Embryonic facial prominence (tissue), 1 donor: ENCODE measurements around the gene PCAT7.
"Not testable (repeated sequence)": the region's sequence is repeated elsewhere in the genome, so short reads cannot be mapped to it uniquely, and the experiment has no call there.

Experiments used
- DNase-seq: peaks from one replicate; pipeline ENCODE4 v3.0.0-alpha.2; 2016; ENCODE audit errors: extremely low spot score

Gene PCAT7

GRCh38 chr9:94554439-94555331 lies at the start of gene PCAT7:
Gene PCAT7 (plus strand): TSS chr9:94555083.
- no peak for DNase-seq

- DNase-seq = not testable (repeated sequence)
These were observed 48.5 kb upstream of the PCAT7 start for GRCh38 chr9:94506370-94506769.

- DNase-seq = no peak
These were observed 47.2 kb upstream of the PCAT7 start for GRCh38 chr9:94507531-94508258.

DNA sequence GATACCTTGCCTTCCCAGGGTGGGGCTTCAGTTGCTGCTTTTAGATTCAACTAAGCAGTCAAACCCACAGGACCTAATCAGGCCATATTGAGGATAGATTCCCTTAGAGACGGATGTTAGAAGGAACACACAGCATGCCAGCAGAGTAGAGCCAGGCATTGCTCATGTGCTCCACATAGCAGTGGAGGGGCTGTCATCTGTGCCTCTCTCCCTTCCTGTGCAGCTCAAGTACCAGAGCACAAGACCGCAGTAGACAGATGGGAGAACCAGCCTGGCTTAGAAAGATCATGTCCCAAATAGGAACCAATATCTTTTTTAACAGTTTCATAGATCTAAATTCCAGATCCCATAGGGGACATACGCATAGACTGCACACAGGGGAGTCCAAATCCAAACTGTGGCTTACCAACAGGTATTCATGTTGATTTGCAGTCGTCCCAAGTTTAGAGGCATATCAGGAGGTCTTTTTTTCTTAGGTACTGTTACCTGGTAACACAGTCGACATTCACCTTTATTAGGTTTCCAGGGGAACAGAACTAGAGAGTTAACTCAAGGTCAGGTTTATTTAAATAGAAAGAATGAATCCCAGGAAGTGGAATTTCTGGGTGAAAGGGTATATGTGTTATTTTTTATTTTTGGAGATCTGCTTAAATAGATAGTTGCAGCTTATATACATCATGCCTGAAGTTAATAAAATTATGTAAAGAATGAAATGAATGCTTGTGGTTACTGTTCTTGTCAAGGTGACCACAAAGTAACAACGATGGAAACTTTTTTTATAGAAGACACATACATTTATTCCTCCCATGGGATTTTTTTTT lies 43.5 kb upstream of the PCAT7 start:
- DNase-seq = no peak

DNA sequence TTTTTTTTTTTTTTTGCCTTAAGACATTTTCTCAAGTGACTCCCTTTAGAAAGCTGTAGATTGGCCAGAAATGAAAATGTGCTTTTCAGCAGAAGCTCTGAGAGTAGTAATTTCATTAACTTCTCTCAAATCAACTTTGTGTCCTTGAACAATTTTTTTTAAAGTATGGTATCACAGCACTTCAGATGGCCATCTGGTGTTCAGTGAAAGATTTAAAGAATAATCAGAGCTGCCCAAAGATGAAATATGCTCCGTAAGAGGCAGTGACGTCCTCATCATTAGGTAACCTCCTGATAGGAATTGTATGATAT lies 43.0 kb upstream of the PCAT7 start:
- no peak for DNase-seq

DNA sequence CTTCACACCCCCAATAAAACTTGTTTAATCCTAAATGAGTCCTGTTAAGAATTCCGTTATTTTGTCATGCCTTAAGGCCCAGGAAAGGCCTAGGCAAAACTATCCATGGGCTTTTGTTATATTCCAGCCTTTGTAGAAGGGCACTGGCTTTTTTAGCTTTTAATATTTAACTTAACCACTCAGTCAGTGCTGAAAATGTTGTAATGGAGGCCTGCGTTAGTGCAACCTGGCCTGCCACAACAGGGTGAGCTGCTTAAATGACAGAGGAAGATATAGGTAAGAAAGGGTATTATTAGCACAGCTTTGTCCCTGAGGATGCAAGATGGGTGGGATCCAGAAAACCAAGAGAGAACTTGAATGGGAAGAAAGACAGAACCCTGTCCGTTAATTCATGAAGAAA lies 40.2 kb upstream of the PCAT7 start:
- DNase-seq = no peak

DNA sequence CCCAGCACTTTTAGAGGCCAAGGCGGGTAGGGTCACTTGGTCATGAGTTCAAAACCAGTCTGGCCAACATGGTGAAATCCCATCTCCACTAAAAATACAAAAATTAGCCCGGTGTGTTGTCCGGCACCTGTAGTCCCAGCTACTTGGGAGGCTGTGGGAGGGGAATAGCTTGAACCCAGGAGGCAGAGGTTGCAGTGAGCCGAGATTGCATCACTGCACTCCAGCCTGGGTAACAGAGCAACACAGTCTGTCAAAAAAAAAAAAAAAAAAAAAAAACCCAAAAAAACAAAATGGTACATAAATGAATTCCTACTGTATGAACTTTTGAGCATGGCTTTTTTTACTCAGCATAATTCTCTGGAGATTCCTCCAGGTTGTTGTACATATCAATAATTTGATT lies 37.6 kb upstream of the PCAT7 start:
- no peak for DNase-seq

DNA sequence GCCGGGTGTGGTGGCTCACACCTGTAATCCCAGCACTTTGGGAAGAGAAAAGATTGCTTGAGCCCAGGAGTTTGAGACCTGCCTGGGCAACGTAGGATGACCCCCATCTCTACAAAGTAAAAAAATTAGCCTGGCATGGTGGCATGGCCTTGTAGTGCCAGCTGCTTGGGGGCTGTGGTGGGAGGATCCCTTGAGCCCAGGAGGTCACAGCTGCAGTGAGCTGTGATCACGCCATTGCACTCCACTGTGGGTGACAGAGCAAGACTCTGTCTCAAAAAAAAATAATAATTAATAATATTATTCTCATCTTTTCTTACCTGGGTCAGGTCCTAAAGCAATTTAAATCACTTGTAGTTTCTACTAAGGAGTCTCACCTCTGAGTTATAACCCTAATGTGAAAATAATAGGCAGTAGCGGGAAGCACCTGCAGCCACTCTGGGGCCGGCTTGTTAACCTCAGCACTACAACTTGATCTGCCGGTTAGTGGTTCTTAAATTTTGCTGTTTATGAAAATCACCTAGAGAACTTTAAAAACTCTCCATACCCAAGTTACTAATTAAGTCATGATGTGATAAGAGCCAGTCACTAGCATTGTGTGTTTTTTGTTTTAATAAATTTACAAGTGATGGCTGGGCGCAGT lies 29.4 kb upstream of the PCAT7 start:
- DNase-seq = no peak

GRCh38 chr9:94526271-94526670 lies 28.6 kb upstream of the PCAT7 start:
- DNase-seq = no peak

GRCh38 chr9:94526951-94527350 lies 27.9 kb upstream of the PCAT7 start:
- DNase-seq = no peak

DNA sequence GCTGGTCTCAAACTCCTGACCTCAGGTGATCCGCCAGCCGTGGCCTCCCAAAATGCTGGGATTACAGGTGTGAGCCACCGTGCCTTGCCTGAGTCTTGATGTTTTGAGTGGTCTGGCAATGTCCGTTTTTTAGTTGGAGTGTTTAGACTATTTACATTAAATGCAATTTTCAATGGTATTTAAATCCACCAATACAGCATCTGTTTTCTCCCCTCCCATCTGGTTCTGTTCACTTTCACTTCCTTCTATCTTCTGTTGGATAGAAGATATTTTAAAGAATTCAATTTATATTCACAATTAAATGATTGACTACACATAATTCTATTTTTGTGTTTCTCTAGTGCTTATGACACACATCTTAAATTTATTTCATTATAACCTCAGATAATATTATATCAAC lies 26.0 kb upstream of the PCAT7 start:
- DNase-seq = no peak

DNA sequence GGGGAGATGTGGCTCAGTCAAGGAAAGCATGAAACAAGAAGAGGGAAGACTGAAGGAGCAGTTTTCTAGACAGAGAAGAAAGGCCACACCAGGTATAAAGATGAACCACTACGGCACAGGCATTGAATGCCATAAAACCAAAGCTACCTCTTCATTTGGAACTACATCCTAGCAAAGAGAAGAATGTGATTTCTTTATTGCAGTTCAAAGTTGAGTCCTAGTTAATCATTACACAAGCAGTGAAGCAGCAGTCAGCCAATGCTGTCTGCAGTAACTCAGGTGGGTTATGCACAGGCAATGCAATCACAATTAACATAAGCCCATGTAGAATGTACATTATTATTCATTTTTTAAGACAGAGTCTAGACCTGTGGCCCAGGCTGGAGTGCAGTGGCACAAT lies 21.7 kb upstream of the PCAT7 start:
- DNase-seq = no peak

DNA sequence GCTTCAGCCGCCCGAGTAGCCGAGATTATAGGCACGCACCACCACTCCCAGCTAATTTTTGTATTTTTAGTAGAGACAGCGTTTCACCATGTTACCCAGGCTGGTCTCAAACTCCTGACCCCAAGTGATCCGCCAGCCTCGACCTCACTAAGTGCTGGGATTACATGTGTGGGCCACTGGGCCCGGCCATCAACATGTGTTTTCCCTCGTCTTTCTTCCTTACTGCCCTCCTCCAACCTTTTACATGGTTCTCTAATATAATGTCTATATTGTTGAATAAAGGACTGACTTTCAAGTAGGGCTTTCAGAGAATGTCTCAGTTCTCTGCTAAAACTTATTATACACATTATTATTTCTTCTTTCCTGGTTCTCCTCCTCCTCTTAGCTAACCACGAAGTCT lies 21.3 kb upstream of the PCAT7 start:
- DNase-seq = no peak

- DNase-seq = no peak
These were observed 20.0 kb upstream of the PCAT7 start for GRCh38 chr9:94534901-94535300.

- no peak for DNase-seq
These were observed 16.0 kb upstream of the PCAT7 start for GRCh38 chr9:94538908-94539307.

- DNase-seq = not testable (repeated sequence)
These were observed 10.5 kb upstream of the PCAT7 start for GRCh38 chr9:94544335-94544734.

DNA sequence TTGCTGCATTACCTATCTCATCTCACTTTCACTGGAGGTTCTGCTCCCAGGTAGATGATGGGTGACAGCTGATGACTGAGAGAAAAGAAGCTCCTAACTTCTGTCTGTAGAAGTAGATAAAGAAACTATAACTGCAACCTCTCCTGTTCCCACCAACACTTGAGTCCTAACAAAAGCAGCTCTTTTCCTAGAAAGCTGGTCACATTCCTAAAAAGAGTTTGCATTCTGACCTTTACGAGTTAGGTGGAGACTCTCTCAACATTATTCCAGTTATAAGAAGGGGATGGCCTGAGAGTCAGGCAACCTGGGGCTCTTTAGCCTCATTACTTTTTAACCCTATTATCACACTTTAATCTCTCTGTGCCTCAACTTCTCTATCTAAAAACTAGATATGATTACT lies 8.9 kb upstream of the PCAT7 start:
- DNase-seq = no peak

DNA sequence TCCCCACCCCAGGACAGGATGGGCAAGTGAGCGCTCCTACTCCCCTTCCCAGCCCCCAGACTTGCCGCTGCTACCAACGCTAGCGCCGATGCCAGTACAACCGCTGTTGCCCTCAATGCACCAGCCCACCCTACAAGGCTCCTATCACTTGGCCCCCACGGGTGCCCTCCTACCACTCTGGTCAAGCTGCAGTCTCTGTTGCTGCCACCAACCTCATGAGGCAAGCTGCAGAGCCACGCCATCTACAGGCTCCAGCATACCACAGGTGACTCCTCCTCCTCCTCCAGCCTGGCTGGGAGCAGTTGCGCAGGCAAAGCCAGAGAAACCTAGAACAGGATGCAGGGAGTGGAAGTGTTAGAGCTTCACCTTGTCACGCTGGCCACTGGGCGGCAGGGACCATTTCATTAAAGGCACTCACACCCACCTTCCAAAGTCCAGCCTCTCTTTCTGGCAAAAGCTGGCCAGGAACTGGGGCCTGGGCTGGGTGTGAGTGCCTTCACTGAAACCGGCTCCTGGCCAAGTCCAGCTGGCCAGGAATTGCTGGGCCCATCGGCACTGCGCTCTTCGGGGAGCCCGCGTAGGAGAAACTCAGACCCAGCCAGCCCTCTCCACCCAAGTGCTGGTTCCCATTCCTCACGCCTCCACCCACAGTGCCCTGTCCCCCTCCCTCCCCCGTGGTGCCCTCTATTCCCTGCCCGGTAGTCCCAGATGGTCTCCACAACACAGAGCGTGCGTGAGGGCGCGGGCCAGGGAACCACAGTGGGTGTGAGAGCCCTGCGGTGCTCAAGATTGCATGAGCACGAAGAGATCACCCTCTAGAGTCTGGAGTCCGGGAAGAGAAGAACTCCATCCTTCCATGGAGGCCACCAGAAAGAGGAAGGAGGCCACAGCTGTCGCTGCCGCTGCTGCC lies 1.6 kb upstream of the PCAT7 start:
- DNase-seq = no peak

GRCh38 chr9:94554078-94554438 lies 825 bp upstream of the PCAT7 start:
- DNase-seq = no peak

GRCh38 chr9:94557376-94557775 lies 2.5 kb downstream of the PCAT7 start:
- no peak for DNase-seq

DNA sequence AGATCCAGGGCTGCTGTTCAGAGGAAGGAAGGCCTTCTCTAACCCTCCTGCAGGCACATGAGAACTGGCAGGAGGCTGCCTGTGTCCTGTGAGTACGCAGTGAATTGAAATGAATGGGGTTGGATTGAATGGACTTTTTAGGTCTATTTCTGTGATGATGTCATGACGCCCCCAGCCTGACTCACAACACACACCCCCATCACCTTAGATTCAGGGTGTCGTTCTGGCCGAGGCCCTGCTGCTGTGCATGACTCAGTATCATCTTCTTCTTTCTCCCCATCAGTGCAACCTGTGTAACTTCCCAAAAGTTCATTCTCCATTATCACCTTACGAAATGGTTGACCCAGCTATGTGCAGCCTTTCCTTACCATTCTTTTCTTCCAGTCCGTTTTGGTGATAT lies 5.4 kb downstream of the PCAT7 start:
- DNase-seq = no peak
